GM19452 (cell line): Measurements from ENCODE around the gene SUGP1.
"Not testable (repeated sequence)": the region's sequence is repeated elsewhere in the genome, so short reads cannot be mapped to it uniquely, and the experiment has no call there.

Source experiments
- ATAC-seq: cut with Tn5 transposase; IDR thresholded peaks from one replicate; pipeline ENCODE4 v1.9.1; 2021; ENCODE audit not compliant: unreplicated experiment

Gene SUGP1, protein sequence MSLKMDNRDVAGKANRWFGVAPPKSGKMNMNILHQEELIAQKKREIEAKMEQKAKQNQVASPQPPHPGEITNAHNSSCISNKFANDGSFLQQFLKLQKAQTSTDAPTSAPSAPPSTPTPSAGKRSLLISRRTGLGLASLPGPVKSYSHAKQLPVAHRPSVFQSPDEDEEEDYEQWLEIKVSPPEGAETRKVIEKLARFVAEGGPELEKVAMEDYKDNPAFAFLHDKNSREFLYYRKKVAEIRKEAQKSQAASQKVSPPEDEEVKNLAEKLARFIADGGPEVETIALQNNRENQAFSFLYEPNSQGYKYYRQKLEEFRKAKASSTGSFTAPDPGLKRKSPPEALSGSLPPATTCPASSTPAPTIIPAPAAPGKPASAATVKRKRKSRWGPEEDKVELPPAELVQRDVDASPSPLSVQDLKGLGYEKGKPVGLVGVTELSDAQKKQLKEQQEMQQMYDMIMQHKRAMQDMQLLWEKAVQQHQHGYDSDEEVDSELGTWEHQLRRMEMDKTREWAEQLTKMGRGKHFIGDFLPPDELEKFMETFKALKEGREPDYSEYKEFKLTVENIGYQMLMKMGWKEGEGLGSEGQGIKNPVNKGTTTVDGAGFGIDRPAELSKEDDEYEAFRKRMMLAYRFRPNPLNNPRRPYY

DNA sequence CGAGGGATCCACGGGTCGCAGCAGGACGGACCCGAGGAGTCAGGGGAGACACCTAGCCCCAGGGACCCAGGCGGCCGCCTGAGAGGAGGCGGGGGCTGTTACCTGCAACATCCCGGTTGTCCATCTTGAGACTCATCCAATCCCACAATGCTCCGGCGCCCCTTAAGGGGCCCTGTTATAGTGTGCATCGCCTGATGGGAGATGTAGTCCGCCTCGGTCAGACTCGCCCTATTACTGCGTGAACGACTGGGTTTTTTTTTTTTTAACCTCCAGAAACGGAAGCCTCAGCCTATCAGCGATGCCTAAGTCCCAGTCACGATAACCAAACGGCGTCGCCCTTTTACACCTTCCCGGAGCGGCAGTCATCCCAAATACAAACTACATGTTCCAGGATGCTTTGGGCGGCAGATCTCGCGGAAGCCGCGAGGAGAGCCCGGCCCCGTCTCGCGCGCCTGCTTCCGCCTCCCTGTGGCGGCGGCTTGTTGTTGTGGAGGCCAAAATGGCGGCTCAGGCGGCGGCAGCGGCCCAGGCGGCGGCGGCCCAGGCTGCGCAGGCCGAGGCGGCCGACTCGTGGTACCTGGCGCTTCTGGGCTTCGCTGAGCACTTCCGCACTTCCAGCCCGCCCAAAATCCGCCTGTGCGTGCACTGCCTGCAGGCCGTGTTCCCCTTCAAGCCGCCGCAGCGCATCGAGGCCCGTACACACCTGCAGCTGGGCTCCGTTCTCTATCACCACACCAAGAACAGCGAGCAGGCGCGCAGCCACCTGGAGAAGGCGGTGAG lies at the start of gene SUGP1, which contains the start of gene MAU2:
Gene SUGP1, minus strand, starts transcription at position 149 of the 780 bp plus-strand sequence. Its CDS starts 13 bp downstream, at position 136.
Gene MAU2, plus strand, starts transcription at position 469 of the 780 bp plus-strand sequence. Its CDS starts 31 bp downstream, at position 500.
- ATAC-seq = peak; percentile 91

- no peak for ATAC-seq
Measured at GRCh38 chr19:19368087-19368486, 47.8 kb upstream of the SUGP1 start.

DNA sequence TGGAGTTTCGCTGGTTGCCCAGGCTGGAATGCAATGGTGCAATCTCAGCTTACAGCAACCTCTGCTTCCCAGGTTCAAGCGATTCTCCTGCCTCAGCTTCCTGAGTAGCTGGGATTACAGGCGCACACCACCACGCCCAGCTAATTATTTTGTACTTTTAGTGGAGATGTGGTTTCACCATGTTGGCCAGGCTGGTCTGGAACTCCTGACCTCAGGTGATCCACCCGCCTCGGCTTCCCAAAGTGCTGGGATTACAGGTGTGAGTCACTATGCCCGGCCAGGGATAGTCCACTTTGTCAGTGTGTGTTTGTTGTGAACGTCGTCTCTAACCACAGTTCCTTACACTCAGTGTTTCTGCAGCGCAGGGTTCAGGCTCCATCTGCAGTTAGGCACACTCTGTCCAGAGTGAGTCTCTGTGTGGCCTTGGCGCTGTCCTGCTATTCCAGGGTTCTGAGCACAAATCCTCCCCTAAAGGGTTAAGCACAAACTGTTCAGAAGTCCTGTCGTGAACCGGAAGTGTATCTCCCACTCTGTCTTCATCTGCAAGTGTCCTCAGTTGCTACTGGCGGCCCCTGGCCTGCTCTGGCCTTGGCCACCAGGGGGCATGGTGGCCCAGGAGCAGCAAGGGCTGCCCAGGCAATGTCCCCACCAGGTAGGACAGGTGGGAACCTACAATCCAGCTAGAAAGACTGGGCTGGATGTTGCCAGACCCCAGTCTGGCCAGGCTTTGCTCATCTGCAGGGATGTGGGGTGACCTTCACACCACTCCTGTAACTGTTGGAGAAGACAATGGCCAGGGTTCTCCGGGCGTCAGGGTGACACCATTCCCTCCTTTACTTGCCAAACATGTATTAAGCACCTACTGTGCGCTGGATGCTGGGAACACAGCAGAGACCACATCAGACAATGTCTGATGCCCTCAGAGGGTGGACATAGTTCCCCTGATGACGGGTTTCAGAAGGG lies 46.4 kb upstream of the SUGP1 start:
- peak; percentile 69 for ATAC-seq

GRCh38 chr19:19362075-19362474 lies 41.8 kb upstream of the SUGP1 start:
- no peak for ATAC-seq

GRCh38 chr19:19361075-19361594 lies 40.8 kb upstream of the SUGP1 start:
- ATAC-seq = peak; percentile 51

DNA sequence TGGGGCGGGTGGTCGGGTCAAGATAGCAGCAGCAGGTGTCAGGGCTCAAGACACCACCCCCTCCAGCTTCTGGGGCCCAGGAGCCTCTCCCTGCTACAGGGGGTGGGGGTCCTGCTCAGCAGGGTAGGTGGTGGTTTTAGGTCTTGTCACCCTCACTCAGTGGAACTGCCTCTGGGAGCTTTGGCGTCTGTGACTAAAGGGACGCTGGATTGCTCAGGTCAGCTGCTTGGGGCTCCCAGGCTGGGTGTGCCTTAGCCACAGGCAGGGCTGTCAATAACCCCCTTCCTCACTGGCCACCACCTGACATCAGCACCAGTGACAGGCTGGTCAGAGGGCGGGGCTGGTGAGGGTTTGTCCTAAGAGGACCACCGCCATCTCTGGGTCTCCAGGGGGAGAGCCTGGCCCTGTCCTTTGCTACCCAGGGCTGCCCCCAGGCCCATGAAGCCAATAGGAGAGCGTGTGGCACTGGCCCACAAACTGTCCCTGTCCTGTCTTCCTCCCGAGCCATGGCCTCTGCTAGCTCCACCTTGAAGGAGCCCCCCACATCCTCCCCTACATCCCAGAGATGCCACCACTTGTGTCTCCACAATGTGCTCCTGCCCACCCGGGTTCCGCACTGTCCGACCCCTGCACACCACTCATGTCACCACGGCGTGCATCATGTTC lies 36.7 kb upstream of the SUGP1 start:
- no peak for ATAC-seq

DNA sequence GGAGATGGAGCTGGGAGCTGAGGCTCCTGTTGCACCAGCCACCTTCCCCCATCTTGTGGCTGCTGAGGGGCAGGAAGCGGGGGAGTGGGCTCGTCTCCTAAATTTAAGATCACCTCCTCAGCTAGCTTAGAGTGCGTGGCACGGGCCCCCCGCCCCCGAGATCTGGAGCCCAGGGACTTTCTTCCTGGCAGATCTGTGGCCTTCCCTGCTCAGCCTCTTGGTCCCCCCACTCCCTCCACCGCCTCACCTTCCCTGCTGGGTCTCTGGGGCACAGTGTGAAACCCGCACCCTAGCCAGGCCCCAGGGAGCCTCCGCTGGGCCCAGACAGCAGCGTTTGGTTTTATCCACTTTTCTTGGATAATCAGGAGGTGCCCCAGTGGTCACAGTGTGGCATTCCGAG lies 36.2 kb upstream of the SUGP1 start:
- ATAC-seq = no peak

GRCh38 chr19:19355606-19356139 lies 35.4 kb upstream of the SUGP1 start:
- ATAC-seq = no peak

- ATAC-seq = no peak
Measured at GRCh38 chr19:19354932-19355331, 34.6 kb upstream of the SUGP1 start.

DNA sequence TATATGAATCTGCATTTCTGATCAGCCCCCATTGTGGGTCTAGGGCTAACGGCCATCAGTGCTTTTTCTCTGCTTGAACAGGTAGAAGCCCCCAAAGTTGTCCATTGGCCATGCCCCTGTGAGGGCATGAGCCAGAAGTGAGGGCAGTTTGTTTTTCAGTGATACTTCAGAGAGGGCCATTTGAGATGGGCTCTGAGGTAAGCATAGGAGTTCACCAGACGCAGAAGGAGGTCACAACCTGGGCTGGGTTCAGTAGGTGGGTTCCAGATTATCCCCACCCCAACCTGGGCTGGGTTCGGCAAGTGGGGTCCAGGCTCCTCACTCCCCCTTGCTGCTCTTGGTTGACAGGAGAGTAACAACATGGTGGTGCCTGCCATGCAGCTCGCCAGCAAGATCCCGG lies 33.7 kb upstream of the SUGP1 start:
- ATAC-seq = no peak

DNA sequence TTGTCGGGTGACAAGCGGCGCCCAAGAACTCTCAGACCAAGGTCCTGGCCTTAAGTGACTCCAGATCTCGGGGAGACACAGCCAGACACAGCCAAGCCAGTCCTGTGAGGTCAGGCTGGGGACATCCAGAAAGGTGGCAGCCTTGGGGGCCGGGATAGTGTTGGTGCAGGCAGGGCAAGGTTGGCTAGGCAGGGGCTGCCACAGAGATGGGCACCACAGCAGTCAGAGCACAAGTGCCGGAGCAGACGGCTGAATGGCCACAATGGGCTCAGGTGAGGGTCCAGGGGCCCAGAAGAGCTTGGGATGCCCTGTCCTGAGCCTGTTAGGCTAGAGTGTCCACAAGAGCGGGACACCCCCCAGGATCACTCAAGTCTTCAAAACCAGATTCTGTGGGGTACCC lies 32.5 kb upstream of the SUGP1 start:
- ATAC-seq = no peak

DNA sequence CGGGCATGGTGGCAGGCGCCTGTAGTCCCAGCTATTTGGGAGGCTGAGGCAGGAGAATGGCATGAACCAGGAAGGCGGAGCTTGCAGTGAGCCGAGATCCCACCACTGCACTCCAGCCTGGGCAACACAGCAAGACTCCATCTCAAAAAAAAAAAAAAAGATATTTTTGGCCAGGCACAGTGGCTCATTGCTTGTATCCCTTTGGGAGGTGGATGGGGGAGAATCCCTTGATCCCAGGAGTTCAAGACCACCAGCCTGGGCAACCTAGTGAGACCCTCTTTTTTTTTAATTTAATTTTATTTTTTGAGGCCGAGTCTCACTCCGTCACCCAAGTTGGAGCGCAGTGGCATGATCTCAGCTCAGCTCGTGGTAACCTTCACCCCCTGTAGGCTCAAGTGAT lies 30.4 kb upstream of the SUGP1 start:
- not testable (repeated sequence) for ATAC-seq

DNA sequence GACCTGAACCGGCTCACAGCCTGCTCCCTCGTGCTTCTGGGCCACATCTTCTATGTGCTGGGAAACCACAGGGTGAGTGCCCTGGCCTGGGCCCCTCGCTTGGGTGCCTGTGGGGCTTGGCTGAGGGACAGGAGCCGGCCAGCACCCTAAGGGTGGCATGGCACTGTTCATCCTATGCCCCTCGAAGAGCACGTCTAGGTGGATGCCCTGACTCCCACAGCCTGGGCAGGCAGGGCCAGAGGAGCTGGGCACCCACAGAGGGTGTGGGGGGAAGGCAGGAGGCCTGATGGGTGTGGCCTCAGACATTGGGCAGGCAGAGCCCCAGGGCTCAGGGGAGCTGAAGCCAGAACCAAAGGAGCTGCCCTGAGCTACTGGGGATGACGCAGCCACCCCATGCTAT lies 29.1 kb upstream of the SUGP1 start:
- no peak for ATAC-seq

- no peak for ATAC-seq
Measured at GRCh38 chr19:19348266-19348665, 28.0 kb upstream of the SUGP1 start.

DNA sequence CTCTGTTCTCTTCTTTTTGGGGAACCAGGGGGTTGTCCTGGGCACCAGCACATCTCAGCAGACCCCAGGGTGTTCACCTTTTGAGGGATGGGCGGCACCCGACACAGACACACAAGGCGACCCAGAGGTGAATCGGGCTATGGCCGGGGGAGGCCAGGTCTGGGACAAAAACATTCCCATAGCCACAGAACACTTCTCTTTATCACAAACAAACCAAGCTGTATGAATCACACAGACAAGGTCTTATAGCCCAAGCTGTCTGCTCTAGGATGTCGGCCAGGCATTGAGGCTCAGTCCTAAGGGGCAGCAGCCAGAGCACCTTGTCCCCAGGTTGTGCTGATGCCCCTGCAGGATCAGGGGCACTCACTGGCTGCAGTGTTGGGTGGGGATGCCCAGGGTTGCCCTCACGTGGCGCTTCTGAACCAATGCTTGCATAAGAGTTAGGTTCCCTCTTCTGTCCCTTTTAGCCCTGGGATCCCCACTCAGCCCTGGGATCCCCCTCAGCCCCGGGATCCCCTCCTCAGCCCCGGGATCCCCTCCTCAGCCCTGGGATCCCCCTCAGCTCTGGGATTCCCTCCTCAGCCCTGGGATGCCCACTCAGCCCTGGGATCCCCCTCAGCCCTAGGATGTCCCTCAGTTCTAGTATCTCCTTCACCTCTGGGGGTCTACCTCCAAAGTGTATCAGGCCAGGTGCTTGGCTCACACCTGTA lies 27.2 kb upstream of the SUGP1 start:
- no peak for ATAC-seq

GRCh38 chr19:19345970-19346369 lies 25.7 kb upstream of the SUGP1 start:
- ATAC-seq = no peak

DNA sequence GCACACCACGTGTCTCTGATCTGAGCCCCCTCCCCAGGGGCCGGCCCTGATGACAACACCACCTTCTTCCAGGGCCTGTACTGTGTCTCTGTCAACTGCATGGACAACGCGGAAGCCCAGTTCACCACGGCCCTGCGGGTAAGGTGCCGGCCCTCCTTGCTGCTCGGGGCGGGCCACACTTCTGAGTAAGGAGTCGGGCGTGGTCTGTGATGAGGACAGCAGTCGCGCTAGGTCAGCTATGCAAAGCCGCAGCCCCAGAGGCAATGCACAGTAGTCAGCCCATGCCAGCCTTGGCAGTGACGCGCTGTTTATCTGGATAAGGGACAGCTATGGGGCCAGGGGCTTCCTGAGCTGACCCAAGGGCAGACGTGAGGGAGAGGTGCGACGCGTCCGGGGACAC lies 24.9 kb upstream of the SUGP1 start:
- no peak for ATAC-seq

DNA sequence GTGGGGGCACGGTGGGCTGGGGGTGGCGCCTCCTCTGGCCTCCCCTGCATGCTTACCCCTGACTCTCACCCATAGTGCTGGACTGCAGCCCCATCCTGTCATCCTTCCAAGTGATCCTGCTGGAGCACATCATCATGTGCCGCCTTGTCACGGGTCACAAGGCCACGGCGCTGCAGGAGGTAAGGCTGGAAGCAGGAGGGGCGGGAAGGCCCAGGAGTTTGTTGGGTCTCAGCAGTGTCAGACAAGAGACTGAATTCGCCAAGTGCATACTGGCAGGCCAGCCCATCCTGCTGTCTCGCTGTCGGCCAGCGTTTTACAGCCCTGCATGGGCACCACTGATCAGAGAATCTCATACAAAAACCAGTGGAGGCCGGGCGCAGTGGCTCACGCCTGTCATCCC lies 23.5 kb upstream of the SUGP1 start:
- no peak for ATAC-seq

- ATAC-seq = no peak
Measured at GRCh38 chr19:19343016-19343362, 22.7 kb upstream of the SUGP1 start.
